NCI-H2227 treated with DMSO at 0.1 percent for 48 hours (cell line): ENCODE measurements around the gene CPD.
"Not testable (repeated sequence)": the region's sequence is repeated elsewhere in the genome, so short reads cannot be mapped to it uniquely, and the experiment has no call there.

Experiments
- DNase-seq: peaks from one replicate; lab custom pipeline; 2025; lab: John Stamatoyannopoulos, UW

The CPD gene

DNA sequence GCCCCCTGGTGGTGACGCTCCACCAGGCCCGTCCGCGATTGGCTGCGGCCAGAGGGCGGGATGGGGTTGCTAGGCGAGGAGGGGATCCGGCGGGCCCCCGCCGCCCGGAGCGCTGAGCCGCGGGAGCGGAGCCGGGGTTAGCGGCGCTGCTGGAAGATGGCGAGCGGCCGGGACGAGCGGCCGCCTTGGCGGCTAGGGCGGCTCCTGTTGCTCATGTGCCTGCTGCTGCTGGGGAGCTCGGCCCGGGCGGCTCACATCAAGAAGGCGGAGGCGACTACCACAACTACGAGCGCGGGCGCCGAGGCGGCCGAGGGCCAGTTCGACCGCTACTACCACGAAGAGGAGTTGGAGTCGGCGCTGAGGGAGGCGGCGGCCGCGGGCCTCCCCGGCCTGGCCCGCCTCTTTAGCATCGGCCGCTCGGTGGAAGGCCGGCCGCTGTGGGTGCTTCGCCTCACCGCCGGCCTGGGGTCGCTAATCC, at the start of gene CPD:
Gene CPD (plus strand): TSS at position 103 of the 478 bp plus-strand sequence. CDS start 54 bp downstream, at position 157.
- DNase-seq, result peak; percentile 88

DNA sequence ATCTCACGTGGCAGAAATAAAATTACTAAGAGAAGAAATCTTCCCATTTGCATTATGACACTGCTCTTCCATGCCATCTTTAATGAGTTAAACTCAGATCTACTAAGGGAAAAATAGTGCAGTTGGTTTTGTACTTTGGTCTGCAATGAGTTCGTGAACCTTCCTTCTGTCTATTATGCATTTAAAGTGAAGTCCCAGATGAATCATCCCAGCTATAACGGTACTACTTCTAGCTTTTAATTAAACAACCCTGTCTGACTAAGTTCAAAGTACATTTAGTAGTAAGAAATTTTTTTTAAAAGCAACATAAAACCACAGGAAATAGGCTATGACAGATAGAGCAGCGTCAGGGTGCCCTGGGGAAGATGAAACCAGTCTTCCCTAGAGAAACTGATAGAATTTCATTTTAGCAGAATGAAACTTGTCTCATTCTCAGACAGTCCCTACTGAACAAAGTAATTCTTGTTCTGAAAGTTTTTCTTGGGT, 46.6 kb upstream of the CPD start:
- DNase-seq, result no peak

DNA sequence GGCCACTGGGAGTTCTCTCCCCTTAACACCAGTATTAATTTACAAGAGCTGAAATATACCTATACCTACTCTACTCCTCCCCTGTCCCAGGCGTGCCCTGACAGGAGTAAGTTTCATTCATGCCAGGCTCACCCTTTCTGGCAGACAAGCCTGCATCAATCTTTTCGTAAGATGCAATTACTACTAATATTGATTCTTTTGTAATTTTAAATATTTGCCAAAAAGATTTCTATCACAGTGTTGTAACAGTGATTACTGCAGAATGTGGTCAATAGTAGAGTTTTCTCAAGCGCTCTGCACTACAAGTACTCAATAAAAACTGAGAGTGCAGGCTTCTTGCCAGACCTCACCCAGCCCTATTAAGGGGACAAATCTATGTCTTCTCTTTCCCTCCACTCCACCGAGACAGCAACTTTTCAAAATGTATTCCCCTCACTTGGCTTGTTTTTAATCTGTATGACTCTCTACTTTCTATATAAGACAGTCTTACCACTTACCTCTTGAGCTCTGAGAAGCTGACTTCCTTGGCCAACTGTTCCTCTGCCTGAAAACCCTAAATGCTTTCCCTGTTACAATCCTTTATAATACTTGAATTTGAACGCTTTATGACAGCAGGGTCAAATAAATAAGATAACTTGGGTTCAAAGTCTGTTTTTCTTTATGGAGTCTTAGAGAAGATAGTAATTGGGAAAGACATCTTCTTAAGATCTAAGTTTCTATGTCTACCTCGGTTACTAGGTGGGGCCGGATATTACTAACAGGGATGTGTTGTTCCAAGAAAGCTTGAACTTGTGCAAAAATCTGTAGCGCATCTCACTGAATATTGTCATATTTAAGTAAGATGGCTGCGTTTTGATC, 45.0 kb upstream of the CPD start, which contains the start of gene TMIGD1:
Gene TMIGD1 (minus strand): TSS at position 555 of the 858 bp plus-strand sequence. CDS start 1,924 bp downstream, outside the sequence.
- DNase-seq, result no peak

DNA sequence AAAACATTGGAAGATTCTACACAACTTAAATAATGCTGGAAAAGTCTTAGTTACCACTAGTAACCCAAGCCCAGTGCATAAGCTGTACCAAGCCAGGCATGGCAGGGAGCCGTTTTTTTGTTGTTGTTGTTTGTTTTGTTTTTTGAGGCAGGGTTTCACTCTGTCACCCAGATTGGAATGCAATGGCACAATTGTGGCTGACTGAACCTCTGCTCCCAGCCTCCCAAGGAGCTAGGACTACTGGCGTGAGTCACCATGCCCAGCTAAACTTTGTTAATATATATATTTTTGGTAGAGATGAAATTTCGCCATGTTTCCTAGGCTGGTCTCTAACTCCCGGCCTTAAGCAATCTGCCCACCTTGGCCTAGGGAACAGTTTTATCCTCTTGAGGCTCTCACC, 44.3 kb upstream of the CPD start:
- no peak for DNase-seq

DNA sequence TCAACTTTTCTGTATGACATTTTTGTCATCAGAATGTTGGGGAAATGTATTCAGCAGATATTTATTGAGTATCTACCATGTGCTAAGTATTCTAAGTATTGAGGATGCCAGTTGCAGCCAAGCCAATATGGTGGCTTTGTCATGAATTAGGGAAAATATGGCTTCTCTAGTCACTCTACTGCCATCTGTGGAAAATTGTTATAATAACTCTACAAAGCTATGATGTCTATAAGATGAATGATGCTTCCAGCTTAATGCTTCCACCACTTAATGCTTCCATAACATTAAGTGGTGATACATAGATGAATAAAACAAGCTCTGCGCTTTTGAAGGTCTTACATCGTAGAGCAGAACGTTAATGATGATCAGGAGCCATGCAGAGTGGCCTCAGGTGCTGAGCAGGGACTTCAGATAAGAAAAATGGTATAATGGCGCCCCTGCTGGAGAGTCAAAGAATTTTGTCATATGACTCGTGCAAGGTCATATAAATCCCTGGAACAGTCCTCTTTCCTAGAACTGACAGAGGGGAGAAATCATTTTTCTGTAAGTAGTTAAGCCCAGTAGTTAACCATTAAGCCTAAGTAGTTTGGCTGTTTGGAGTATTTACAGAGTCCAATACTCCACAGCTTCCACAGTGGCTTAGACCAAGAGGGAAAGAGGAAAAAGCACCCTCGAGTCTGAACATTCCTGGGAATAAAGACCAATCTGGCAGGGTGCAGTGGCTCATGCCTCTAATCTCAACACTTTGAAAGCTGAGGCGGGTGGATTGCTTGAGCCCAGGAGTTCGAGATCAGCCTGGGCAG, 42.2 kb upstream of the CPD start:
- peak; percentile 39 for DNase-seq

DNA sequence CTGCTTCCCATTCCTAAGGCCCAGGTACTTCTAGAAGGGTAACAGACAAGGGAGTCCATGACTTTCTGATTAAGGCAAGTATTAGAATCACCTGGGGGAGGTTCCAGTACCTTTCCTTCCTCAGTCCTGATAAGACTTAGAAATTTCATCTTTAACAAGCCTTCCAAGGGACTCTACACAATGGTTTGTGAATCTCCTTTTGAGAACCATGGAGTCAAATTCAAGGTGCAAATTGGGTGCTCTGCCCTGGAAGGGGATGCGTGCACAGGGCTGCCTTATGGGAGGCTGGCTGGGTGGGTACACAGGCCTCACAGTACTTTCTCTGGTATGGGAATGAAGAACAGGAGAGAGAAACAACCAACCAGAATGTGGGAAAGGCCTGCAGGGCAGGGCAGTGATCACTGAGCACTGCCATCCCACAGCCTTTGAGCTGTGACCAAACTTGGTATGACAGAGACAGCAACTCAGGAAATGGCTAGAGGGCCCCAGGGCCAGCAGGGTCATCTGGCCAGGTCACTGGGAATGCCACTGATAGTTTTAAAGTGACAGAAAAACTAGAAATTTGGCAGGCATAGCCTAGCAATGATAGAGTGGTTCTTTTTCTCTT, 41.2 kb upstream of the CPD start:
- no peak for DNase-seq

DNA sequence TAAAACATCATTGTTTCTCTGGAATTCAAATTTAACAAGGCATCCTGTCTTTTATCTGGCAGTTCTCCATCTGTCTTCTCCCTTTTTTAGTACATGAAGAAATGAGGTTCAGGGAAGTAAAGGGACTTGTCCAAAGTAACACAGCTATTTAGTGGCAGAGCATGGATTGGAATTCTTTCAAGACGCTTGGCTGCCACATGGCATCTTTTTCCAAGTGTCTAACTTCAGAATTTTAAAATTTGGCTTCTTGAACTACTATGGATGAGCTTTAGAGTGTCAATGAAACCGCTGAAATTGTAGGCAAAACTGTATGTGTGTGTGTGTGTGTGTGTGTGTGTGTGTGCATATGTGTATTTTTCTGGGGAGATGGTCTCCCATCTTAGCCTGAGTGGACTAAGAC, 39.6 kb upstream of the CPD start:
- no peak for DNase-seq

DNA sequence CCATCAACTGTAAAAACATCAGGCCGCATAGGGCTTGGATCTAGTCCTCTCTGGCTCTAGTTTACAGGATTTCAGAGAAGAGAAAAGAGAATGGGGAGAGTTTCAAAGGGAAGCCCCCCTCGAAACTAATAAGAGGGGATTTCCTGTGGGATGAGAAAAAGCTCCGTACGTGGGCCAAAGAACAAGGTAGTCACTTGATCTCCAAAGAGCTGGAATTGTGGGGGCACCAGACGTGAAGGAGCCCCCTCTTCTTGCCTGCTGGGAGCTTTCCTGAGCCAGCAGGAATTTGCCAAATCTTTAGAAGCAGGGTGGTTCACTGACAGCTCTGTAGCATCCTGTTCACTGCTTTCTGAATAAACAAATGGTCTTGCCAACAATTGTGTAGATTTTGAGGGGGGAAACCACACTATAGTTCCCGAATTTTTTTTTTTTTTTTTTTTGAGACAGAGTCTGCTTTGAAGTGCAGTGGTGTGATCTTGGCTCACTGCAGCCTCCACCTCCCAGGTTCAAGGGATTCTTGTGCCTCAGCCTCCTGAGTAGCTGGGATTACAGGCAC, 37.8 kb upstream of the CPD start:
- no peak for DNase-seq

DNA sequence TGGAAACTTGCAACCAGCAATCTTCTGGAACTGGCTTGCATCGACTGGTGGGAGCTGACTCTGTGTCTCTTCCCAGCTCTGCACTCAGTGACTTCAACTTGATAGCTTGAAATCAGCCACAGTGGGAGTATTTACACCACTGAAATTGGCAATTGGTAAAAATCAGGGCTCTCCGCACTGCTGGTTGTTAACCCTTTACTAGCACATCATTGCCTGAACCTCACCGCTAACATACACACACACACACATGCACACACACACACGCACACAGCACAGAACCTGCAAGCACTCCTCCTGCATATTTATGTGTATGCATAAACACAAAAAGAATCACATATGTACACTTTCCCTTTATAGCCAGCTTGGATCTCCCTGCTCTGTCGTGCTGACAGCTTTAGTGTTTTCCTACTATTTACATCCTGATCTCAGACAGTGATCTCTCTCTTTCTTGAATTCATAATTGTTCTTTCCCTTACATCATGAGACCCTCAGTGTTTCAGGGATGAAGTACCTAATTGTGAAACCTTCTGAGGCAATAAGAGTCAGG, 37.0 kb upstream of the CPD start:
- DNase-seq, result no peak

DNA sequence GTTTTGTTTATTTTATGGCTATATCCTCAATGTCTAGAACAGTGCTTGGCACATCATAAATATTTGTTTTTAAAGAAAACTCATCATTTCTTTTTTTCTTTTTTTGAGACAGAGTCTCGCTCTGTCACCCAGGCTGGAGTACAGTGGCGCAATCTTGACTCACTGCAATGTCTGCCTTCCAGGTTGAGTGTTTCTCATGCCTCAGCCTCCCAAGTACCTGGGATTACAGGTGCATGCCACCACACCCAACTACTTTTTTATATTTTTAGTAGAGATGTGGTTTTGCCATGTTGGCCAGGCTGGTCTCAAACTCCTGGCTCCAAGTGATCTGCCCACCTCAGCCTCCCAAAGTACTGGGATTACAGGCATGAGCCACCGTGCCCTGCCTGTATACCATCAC, 35.5 kb upstream of the CPD start:
- not testable (repeated sequence) for DNase-seq

DNA sequence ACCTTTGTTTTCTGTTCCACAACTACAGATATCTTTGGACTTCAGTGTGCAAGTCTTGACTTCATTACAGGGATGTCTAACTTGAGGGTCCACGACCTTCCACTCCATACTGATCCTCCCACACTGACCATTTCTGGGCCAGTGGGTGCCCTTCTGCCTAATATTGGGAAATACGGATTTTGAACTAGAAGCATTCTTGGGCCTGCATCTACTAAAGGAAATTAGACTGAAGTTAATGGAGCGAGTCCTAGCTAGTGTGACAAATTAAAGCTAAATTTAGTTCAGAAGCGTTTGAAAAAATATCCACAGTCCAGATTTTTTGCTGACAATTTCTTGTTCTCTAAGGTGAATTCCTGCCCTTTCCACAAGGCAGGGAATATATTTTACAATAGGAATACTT, 34.9 kb upstream of the CPD start:
- no peak for DNase-seq

DNA sequence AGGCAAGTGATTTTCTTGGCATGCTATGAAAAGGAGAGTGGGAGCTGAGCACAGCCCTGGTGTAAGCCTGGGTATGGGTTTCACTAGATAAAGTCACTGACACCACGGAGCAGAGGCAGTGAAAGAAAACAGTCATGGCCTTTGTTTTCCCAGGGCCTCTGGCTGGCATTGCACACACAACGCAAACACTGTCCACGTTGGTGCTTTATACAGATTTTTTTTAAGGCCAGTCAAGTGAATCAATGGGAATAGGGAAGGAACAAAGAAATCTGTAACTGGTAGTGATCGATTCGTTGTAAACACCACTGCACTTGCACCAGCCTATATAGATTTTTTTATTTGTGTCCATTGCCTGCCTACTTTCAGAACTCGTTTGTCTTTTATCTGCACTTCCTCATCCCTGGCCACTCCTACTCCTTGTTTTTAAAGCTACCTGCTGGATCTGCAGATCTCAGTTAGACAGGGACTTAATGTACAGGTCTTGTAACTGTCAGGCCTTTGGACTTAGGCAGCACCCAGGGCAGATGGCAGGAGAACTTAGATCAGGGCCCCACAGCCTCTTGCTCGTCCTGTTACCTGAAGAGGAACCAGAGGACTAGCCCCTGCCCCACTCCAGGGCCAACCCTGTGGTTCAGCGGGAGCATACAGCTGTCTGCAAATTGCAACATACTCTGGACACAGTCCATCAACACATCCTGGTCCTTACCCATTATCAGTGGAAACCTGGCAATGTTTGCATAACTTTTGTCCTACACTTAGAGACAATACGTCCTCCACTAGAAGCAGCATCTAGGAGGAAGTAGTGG, 34.2 kb upstream of the CPD start:
- no peak for DNase-seq

DNA sequence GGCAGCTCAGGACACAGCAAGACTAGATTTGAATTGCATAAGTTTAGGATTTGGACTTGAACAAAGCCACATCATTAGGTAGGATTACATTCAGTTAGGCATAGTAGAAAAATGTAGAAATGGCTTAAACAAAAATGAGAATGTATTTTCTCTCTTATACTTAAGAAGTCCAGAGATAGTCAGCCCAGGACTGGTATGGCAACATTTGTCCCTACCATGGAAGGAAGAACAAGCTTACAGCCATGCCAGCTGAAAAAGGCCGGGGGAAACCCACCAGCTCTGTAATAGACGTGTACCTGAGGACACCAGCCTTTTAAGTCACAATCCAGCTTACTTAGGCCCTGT, 33.7 kb upstream of the CPD start:
- no peak for DNase-seq

DNA sequence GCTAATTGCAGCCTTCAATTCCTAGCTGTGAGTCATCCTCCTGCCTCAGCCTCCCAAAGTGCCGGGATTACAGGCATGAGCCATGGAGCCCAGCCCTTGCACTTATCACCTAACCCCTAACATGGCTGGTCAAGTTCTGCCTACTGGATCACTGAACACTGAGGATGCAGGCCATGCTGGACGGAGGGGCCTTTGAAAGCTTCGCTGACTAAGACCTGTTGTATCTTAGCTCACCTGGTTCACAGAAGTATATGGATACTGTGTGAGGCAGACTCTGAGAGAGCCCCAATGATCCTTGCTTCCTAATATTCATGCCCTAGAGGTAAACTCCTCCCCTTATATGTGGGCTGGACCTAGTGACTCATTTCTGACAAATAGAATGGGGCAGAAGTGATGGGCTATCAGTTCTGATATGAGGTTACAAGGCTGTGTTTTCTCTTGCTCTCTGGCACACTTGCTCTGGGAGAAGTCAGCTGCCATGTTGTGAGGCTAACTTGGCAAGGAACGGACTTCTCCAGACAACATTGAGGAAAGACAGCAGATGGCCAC, 33.1 kb upstream of the CPD start:
- DNase-seq, result no peak

DNA sequence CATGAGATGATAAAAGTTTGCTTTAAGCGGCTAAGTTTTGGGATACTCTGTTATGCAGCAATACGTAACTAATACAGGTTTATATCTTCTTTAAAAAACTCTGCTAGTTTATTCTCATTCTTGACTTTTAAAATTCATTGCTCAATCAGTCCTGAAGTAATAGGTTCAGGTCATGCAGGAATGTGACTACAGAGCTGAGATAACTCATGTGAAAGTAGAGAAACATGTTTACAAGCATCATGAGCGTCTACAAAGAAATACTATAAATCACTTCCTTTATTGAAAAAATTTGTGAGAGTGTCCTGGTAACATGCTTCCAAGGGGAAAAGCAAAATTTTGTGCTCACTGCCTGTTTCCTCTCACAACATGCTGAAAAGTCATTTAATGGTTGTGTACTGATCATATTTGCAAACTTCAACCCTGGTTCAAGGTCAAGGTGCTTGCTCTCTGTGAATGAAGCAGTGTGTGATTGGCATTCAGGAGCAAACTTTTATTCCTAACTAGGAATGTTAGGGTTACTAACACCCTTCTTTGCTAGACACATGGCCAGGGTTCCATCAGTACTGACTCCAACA, 32.4 kb upstream of the CPD start:
- no peak for DNase-seq

DNA sequence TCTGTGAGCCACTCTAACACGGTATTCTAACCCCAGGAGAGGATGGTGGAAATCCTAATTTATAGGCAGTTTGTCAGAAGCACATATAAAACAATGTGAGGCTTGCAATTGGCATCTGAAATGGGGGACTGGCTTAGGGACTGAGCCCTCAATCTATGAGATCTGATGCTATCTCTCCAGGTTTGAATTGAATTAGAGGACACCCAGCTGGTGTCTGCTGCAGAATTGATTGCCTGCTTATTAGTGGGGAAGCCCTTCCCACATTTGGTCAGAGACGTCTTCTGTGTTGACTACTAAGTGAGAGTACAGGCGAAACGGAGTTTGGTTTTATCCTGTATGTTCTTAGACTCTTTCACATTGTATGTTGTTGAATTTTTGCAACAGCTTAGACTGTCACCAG, 31.2 kb upstream of the CPD start:
- no peak for DNase-seq

DNA sequence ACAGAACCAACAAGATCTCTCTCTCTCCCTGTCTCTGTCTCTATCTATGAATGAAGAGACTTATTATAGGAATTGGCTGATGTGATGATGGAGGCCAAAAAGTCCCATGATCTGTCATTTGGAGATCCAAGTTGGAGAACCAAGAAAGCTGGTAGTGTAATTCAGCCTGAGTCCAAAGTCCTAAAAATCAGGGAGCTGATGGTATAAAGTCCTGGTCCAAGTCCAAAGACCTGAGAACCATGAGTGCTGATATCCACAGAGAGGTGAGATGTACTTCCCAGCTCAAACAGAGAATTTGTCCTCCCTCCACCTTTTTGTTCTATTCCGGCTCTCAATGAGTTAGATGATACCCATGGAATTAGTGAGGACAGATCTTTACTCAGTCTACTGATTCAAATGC, 29.5 kb upstream of the CPD start:
- DNase-seq, result no peak

DNA sequence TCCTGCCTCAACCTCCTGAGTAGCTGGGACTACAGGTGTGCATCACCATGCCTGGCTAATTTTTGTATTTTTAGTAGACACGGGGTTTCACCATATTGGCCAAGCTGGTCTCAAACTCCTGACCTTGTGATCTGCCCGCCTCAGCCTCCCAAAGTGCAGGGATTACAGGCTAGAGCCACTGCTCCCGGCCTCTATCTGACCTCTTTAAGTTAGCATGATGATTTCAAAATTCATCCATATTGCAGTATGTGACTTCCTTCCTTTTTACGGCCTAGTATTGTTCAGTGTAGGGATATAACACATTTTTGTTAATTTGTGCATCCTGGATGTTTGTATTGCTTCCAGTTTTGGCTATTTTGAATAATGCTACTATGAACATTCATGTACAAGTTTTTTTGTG, 27.5 kb upstream of the CPD start:
- DNase-seq, result not testable (repeated sequence)

DNA sequence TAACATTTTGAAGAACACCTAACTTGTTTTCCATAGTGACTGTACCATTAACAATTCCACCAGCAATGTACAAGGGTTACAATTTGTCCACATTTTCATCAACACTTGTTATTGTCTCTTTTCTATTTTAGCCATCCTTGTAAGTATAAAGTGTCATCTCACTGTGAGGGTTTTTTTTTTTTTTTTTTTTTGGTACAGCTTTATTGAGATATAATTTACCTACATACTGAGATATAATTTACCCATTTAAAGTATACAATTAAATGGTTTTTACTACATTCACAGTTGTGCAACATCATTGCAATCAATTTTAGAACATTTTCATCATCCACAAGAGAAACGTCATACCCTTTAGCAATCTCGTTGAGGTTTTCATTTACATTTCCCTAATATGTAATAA, 27.0 kb upstream of the CPD start:
- no peak for DNase-seq

DNA sequence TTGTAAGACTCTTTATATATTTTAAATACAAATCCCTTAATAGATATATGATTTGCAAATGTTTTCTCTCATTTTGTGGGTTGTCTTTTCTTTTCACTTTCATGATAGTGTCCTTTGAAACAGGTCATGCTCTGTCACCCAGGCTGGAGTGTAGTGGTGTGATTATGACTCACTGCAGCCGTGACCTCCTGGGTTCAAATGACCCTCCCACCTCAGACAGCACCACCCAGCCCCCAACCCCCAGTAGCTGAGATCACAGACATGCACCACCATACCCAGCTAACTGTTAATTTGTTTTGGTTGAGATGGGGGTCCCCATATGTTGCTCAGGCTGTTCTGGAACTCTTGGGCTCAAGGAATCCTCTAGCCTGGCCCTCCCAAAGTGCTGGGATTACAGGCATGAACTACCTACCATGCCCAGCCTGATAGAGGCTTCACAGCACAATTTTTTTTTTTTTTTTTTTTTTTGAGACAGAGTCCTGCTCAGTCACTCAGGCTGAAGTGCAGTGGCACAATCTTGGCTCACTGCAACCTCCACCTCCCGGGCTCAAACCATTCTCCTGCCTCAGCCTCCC, 26.4 kb upstream of the CPD start:
- no peak for DNase-seq
